ENCODE results near the gene HTT-AS.

DNA sequence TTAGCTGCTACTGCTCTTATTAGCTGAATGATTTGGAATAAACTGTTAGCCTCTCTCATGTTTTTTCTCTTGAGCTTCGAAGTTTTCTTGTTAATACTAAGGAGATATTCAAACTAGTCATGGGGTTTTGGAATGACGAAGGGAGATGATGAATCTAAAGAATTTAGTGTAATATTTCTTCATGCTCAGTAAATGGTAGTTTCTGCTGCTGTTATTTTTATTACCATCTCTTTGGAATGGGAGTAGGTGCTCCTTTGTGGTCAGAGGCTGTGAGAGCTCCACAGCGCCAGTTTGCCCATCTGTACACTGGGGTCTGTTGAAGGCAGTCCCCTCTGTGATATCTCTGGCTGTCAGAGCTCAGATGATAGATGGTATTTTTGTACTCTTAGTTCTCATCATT, 33.9 kb upstream of the HTT-AS start:
- TF ChIP-seq KDM1A (IDR thresholded peaks at IDR 0.05; ENCODE audit: borderline replicate concordance, low read length) (no peak), JUND (IDR thresholded peaks at IDR 0.05; ENCODE audit: low read length) (no peak), TEAD4 (IDR thresholded peaks at IDR 0.05; ENCODE audit: low read depth, low read length) (no peak), HDAC6 (IDR thresholded peaks at IDR 0.05; ENCODE audit: low read depth, low read length) (no peak), TAF7 (optimal IDR thresholded peaks at IDR 0.05; ENCODE audit: borderline replicate concordance, low read depth, low read length) (no peak), TBP (IDR thresholded peaks at IDR 0.05; ENCODE audit: low read depth, low read length) (no peak), RXRA (IDR thresholded peaks at IDR 0.05; ENCODE audit: insufficient read depth, low read depth, low read length) (no peak), POLR2A (IDR thresholded peaks at IDR 0.05; ENCODE audit: control extremely low read depth in 1 of 2, low read depth in 2 of 2, low read length in 2 of 2) (no peak), POLR2AphosphoS5 (IDR thresholded peaks at IDR 0.05; ENCODE audit: low read depth, low read length) (no peak), TAF1 (IDR thresholded peaks at IDR 0.05; ENCODE audit: low read depth, low read length) (no peak)
- TF ChIP-seq, protein P1, sequence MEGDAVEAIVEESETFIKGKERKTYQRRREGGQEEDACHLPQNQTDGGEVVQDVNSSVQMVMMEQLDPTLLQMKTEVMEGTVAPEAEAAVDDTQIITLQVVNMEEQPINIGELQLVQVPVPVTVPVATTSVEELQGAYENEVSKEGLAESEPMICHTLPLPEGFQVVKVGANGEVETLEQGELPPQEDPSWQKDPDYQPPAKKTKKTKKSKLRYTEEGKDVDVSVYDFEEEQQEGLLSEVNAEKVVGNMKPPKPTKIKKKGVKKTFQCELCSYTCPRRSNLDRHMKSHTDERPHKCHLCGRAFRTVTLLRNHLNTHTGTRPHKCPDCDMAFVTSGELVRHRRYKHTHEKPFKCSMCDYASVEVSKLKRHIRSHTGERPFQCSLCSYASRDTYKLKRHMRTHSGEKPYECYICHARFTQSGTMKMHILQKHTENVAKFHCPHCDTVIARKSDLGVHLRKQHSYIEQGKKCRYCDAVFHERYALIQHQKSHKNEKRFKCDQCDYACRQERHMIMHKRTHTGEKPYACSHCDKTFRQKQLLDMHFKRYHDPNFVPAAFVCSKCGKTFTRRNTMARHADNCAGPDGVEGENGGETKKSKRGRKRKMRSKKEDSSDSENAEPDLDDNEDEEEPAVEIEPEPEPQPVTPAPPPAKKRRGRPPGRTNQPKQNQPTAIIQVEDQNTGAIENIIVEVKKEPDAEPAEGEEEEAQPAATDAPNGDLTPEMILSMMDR (IDR thresholded peaks at IDR 0.05; ENCODE audit: control extremely low read depth in 1 of 3, insufficient read depth in 1 of 3, low read depth in 1 of 3, low read length in 3 of 3), result no peak
- TF ChIP-seq, protein P2, sequence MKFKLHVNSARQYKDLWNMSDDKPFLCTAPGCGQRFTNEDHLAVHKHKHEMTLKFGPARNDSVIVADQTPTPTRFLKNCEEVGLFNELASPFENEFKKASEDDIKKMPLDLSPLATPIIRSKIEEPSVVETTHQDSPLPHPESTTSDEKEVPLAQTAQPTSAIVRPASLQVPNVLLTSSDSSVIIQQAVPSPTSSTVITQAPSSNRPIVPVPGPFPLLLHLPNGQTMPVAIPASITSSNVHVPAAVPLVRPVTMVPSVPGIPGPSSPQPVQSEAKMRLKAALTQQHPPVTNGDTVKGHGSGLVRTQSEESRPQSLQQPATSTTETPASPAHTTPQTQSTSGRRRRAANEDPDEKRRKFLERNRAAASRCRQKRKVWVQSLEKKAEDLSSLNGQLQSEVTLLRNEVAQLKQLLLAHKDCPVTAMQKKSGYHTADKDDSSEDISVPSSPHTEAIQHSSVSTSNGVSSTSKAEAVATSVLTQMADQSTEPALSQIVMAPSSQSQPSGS (IDR thresholded peaks at IDR 0.05; ENCODE audit: low read length), result no peak
